NOMO-1 (cell line): Measurements from ENCODE around the gene ASF1A.

Experiments used
- DNase-seq, 2 experiments: peaks; one replicate each; lab custom pipeline; 2025; ENCODE audit not compliant: unreplicated experiment in 2 of 2; lab: John Stamatoyannopoulos, UW

The ASF1A gene

DNA sequence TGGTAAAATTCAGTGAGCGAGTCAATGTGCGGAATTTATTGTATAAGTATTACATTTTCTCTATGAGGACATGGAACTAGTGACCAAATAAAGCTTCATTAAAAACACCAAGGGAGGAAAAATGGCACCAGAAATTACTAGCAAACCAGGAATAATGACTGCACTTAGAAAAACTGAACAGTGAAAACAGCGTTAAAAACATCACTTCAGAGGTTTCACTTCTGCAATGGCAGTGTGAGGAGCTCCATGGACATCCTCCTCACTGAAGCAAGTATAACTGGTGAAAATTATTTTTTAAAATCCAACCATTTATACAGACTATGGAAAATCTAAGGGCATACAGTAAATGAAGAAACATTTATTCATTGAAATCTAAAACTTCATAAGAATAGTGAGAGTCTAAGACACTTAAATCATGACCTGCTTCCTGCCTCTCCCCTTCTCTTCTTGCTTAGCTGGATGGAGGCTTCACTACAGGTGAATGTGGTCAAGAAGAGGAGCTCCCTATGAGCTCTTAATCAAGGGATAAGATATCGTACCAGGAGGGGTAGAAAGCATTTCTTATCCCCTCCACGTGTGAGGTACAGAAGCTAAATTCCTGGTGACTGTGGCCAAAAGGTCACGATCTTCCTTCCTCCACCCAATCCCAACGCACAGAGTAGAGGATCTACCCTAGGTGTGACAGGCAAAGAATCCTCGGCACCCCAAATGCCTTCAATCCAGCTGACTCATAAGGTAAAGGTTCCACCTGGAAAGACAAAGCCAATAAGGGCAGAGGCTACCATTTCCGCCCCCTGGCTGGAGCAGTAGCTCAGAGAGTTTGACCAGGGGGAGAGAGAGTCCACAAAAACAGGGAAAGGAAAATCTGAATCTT, 12.3 kb upstream of the ASF1A start:
- DNase-seq: peak in 1 of 2 experiments; percentile 45

DNA sequence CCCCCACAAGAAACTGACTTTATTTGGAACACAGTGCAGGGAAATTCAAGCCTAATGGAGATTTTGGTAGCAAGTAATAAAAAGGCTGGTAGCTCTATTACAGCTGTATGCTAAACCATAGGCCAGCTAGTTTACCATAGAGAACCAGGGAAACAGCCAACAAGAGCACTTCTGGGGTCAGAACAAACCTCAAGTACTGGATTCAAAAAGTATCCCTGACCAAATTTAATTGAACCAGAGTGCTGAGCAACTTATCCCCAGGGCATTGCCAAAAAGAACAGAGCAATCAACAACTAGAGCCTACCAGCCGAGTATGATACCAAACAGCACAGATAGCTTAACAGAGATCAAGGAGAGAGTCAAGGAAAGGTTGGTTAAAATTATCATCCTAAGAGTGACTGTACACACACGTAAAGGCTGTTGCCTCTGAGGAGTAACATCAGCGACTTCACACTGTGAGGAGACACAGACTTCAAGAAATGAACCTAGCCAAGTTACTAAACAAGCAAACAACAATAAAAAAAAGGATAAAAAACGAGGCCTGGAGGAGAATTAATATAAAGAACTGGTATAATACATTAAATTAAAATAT, 11.5 kb upstream of the ASF1A start:
- DNase-seq: no peak

DNA sequence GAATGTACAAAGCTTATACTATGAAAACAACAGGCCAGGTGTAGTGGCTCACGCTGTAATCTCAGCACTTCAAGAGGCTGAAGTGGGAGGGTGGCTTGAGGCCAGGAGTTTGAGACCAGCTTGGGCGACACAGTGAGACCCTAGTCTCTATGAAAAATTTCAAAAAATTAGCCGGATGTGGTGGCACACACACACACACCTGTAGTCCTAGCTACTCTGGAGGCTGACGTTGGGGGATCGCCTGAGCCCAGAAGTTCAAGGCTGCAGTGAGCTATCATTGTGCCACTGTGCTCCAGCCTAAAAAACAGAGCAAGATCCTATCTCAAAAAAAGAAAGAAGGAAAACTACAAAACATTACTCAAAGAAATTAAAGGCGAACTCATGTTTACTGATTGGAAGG, 7.3 kb upstream of the ASF1A start:
- no peak for DNase-seq

GRCh38 chr6:118889163-118889562, 4.8 kb upstream of the ASF1A start:
- DNase-seq: no peak

GRCh38 chr6:118890997-118891790, 2.8 kb upstream of the ASF1A start:
- peak; percentile 24 to 85 for DNase-seq

GRCh38 chr6:118892355-118892991, 1.5 kb upstream of the ASF1A start:
- no peak for DNase-seq

GRCh38 chr6:118893064-118893806, 717 bp upstream of the ASF1A start:
- DNase-seq: peak; percentile 35 to 64

DNA sequence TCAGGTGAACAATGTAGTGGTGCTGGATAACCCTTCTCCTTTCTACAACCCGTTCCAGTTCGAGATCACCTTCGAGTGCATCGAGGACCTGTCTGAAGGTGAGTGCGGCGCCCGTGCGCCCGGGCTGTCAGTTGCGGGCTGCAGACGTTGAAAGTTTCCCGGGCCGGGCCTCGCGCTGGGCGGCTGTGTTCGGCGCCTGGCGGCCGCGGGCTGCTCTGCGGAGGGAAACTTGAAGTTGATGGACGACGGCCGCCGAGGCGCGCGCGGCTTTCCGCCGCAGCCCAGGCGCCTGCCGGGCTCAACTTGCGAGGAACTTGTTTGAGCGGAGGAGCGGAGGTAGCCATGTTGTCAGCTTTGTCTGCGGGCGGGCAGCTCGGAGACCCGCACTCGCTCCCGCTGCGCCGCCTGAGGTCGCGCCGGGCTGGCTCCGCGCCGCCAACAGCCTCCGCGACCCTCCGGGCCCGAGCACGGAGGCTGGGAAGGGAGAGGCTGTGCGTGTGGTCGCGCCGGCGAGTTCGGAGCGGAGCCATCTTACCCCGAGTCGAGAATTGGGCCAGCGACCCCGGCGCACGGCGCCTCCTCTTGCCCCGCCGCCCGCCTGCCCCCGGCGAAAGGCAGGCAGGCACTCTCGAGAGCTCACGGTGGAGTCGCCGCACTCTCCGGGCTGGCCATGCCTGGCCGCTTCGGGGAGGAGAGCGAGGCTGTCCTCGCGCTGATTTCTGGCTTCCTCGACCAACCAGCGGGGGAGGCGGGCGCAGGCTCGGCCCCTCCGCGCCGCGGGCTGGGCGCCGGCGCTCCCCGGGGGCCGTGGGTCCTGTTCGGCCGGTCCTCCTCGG, 691 bp downstream of the ASF1A start:
- peak; percentile 33 to 51 for DNase-seq

- peak in 1 of 2 experiments; percentile 33 for DNase-seq
Measured at GRCh38 chr6:118895261-118895560, 1.3 kb downstream of the ASF1A start.

DNA sequence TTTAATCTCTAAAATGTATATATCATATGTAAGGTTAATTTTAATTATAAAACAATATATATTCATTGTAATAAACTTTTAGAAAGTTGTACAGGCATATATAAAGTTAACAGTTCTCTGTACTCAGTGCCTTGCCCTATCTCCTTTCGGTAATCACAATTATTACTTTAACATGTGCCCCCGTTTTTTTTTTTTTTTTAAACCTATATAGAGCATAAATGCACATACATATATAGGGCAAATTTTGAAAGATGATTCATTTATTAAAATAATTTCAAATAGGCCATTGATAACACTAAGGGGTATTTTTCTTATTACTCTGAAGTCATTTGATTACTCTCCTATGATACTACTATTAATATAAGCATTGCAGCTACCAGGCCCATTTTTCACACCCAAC, 1.9 kb downstream of the ASF1A start:
- DNase-seq: no peak

GRCh38 chr6:118896339-118897136, 2.6 kb downstream of the ASF1A start:
- peak; percentile 40 to 66 for DNase-seq

GRCh38 chr6:118897386-118897785, 3.4 kb downstream of the ASF1A start:
- no peak for DNase-seq

DNA sequence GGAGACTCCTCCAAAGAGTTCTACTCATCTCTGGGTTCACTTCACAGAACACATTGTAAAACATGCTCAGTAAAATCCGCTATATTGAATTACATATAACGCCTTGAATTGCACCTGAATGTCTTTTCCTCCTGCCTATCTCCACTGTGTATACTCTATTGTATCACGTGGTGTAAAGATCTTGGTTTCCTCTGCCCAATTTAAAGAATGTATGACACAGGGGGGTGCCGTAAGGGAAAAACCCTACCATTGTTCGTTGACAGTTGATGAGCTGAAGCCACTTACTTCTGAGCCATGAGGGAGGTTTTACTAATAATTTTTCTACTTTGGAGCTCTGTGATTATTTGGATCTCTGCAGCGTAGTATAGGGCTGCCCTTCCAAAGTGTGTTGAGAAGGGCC, 6.0 kb downstream of the ASF1A start:
- DNase-seq: no peak

- no peak for DNase-seq
Measured at GRCh38 chr6:118902726-118903125, 8.8 kb downstream of the ASF1A start.

GRCh38 chr6:118903138-118903537, 9.2 kb downstream of the ASF1A start:
- DNase-seq: no peak

GRCh38 chr6:118903691-118904090, 9.7 kb downstream of the ASF1A start:
- no peak for DNase-seq

DNA sequence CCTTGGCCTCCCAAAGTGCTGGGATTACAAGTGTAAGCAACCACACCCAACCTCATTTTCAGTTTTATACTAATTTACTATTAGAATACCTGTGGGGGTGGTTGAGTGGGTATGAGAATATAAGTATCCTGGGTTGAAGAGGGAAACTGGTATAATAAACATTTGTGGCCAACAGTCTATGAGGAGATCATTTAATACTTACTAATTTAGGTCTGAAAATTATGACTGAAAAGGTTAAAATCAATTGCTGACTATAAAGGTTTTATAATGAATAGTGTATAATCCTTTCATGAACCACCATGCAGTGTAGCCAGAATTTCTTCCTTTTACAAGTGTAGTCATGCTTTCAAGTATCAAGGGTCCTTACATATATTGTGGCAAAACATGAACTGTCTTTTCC, 11.1 kb downstream of the ASF1A start:
- no peak for DNase-seq

- no peak for DNase-seq
Measured at GRCh38 chr6:118905851-118906250, 11.9 kb downstream of the ASF1A start.

DNA sequence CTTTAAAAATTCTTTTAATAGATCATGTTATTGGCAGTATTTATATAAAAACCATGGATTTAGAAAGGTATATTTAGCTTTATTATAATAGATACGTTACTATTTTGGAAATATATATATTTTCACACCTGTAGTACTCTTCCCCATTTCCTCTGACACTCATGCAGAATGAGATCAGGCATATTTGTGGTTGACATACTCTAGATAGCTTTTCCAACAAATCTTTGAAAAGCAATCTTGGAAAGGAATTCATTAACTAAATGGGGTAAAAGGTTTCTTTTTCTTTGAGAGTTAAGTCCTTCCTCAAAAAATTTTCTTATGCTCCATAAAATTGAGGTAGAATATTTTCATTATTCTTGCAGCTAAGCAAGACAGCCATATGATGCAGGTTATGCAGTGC, 14.5 kb downstream of the ASF1A start:
- no peak for DNase-seq
